ENCODE data around the gene TPMT.
A peak's percentile ranks its signal among the peaks of the same experiment; 100 is the strongest.
"Not testable (repeated sequence)": the region's sequence is repeated elsewhere in the genome, so short reads cannot be mapped to it uniquely, and the experiment has no call there.

Gene TPMT

GRCh38 chr6:18155864-18156421 is 1.1 kb upstream of the TPMT start:
- DNase-seq (ENCODE audit: low read depth in 2 of 2), result no peak

DNA sequence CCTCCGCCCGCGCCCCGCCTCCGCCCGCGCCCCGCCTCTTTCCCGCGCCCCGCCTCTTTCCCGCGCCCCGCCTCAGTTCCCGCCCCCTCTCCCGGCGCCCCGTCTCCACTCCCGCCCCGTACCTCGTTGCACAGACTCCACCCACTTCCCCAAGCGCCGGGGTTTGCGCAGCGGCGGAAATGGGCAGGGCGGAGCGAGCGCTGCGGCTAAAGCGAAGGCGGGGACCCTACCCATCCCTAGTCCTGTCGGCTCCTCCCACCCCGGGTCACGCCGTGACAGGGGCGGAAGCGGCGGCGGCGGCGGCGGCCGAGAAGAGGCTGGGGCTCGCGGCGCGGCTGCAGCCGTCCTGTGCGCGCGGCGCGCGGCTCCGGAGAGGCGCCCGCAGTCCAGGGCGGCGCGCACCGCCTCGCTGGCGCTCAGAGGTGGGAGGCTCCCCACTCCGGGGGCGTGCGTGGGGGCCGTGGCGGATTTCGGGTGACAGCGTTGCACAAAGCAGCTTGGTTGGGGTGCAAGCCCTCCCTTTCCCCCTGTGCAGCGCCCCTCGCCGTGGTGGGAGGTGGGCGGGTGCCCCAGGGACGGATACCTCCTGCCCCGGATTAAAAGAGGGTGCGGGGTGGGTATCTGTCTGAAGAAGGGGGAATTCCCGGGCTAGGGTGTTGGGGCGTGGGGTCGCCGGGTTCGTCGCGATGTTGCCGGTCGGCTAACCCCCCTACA is 430 bp upstream of the TPMT start, which contains the start of gene KDM1B:
Gene KDM1B, plus strand, starts transcription at position 273 of the 714 bp plus-strand sequence. CDS start 4,474 bp downstream, outside the sequence.
- peak; percentile 97 to 98 for DNase-seq (ENCODE audit: low read depth in 2 of 2)

DNA sequence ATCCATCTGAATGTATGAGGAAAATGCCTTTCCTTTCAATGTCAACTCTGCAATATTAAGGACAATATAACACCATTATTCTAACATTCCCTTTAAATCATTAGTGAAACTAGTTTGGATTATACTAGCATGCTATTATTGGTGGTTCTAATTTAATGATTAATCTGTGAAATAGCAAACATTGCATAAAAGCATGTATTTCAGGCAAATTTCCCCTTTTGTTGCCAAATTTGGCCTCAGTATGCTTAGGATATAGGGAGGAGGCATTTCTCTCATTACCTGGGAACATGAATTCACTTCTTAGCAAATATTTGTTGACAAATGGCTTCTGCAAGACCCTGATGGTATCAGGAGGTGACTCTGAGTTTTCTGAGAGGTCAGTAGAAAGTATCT is 1.6 kb downstream of the TPMT start:
- DNase-seq (ENCODE audit: low read depth in 2 of 2), result no peak

DNA sequence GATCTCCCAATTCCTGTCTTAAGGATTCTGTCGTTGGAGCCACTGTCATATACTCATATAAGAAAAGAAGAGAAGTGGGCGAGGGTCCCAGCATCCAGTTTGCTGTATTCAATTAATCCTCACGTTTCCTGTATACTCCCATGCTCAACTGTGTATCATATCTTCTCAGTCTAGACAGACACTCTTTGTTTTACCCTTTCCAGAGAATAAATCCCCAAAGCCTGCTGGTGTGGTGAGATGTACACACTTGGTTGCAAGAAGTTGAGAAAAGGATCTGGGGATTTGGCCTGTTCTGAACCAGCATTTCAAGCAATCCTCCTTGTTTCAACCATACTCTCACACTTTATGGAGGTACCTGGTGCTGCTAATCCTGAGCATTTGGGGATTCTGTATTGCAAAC is 3.1 kb downstream of the TPMT start:
- no peak for DNase-seq (ENCODE audit: low read depth in 2 of 2)

DNA sequence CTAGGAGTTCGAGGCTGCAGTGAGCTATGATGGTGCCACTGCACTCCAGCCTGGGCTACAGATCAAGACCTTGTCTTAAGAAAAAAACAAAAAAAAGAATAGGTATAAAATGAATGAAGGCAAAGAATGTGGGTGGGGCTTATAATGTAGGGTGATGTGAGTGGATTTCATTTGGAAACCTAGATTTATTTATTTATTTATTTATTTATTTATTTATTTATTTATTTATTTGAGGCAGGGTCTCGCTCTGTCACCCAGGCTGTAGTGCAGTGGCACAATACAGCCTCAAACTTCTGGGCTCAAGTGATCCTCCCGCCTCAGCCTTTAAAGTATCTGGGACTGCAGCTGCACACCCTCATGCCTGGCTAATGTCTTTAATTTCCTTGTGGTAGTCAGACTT is 3.5 kb downstream of the TPMT start:
- not testable (repeated sequence) for DNase-seq (ENCODE audit: low read depth in 2 of 2)

- DNase-seq (ENCODE audit: low read depth in 2 of 2), result peak; percentile 85
Measured at GRCh38 chr6:18148304-18149025, 6.4 kb downstream of the TPMT start.

DNA sequence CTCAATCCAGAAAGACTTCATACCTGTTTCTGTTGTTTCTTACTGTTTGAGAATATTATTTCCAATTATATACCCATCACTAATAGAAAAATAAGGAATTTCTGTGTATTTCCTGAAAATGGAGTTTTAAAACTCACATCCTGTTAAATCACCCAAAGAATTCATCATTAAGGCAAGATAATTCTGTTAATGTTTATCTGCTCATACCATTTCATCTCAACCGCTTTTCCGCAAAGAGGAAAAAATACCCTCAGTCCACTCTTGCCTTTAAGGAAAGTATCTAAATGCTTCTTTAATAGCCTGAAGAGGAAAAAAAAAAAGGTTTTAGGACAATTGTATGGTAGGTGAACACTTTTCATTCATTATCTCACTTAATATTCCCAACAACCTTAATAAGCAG is 7.3 kb downstream of the TPMT start:
- DNase-seq (ENCODE audit: low read depth in 2 of 2), result no peak

DNA sequence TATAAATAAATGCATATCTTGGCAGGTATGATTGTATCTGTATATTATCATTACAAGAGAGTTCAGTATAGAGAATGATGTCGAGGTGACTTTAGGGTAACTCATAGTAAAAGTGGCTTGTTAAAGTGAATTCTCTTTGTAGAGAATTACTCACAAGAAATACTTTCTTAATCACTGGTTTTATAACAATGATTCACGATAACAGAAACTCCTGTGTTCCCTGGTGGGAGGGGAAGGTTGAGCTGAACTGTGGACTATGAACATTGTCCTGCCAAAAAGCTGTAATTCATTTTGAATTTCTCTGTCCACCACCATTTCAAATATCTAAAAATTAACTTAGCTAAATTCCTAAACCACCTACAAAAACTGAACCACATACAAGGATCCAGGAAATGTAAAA is 7.7 kb downstream of the TPMT start:
- no peak for DNase-seq (ENCODE audit: low read depth in 2 of 2)

DNA sequence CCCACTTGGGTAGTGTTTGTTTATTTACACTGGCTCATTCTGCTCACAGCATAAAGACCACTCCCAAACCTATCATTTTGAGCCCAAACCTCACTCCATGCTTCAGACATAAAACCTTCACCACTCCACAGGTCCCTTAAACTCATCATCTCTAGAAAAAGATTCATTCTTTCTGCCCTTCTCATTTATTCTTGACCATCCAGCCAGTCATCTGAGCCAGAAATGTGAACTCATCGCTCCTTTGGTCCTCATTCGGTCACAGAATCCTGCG is 12.4 kb downstream of the TPMT start:
- DNase-seq (ENCODE audit: low read depth in 2 of 2), result no peak

DNA sequence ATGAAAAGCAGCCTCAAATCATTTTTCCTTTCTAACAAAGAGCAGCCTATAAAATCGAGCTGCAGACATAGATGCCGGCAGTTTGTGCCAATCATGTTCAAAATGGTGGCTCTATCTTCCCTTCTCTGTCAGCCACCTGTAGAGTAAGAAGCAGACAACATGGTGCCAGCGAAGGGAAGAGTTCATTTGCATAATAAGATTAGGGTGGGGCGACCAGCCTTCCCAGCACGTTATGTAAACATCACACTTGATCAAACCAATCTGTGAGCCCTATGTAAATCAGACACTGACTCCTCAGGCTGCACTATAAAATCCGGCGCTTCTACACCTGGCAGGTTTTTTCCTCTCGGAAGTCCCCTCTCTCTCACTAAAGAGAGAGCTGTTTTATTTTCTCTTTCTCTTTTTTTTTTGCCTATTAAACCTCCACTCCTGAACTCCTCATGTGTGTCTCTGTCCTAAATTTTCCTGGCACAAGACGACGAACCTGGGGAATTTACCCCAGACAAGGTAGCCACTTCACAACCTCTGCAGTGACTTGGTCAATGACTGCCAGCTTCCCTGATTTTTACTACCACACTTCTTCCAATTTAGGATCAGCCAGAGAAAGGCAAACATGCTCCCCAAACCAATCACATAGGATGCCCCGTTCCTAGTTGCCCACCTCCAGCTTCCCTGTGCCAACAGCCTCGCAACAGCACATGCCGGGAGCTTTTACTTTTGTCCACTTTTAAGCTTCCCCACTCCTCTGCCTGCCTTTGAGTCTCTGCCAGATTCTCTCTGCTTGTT is 12.9 kb downstream of the TPMT start:
- DNase-seq (ENCODE audit: low read depth in 2 of 2), result no peak

DNA sequence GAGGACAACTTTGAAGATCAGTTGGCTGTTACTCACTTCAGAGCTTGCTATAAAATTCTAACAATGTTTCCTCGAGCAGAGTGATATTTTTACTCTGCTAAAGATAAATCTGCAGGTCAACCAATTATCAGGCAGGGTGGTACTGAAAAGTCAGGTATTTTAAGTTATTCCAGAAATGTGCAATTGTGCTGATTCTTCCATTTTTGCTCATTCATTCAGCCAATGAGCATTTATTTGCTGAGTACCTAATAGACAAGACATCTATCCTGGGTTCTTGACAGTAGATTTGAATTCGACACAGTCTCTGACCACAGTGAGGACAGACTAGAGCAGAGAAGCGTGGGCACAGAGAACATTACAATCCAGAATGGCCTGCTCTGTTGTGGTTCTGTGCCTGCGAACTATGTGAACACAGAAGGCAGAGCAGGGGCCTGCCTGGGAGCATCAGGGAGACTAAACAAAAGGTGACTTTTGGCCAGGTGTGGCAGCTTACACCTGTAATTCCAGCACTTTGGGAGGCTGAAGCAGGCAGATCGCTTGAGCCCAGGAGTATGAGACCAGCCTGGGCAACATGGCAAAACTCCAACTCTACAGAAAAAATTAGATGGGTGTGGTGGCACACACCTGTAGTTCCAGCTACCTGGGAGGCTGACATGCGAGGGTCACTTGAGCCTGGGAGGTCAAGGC is 14.8 kb downstream of the TPMT start:
- no peak for DNase-seq (ENCODE audit: low read depth in 2 of 2)

- no peak for DNase-seq (ENCODE audit: low read depth in 2 of 2)
Measured at GRCh38 chr6:18138906-18139305, 16.0 kb downstream of the TPMT start.

DNA sequence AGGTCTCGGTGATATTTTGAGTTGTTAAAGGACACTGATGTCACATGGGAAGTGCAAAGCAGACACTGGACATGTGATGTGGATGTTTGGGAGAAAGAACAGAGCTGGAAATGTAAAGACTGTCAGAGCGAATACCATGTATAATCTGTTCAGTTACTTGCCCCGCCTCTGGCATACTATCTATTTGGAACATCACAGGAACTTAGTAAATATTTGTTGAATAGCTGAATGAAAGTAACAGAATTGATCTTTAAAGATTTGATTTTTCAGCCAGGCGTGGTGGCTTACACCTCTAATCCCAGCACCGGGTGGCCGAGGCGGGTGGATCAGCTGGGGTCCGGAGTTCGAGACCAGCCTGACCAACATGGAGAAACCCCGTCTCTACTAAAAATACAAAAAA is 18.6 kb downstream of the TPMT start:
- DNase-seq (ENCODE audit: low read depth in 2 of 2), result no peak

- no peak for DNase-seq (ENCODE audit: low read depth in 2 of 2)
Measured at GRCh38 chr6:18135171-18135570, 19.7 kb downstream of the TPMT start.

- no peak for DNase-seq (ENCODE audit: low read depth in 2 of 2)
Measured at GRCh38 chr6:18132346-18132745, 22.5 kb downstream of the TPMT start.

DNA sequence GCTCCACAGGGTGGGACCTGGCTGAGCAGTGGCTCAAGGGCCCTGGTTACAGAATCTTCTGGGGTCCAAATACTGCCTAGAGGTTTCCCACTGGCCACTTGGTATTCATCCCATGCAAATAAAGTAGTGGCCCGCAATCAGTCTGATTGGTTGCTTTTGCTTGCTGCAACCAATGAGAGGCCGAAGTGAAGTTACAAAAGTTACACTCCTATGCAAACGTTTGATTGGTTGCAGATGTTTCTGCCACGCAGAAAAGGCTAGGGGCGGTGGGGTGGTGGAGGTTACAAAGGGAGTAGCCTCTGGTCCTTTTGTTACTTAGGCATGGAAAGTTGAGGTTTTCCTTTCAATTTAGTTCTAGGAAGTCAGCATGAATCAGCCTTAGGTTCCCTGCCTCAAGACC is 28.8 kb downstream of the TPMT start:
- DNase-seq (ENCODE audit: low read depth in 2 of 2), result no peak

DNA sequence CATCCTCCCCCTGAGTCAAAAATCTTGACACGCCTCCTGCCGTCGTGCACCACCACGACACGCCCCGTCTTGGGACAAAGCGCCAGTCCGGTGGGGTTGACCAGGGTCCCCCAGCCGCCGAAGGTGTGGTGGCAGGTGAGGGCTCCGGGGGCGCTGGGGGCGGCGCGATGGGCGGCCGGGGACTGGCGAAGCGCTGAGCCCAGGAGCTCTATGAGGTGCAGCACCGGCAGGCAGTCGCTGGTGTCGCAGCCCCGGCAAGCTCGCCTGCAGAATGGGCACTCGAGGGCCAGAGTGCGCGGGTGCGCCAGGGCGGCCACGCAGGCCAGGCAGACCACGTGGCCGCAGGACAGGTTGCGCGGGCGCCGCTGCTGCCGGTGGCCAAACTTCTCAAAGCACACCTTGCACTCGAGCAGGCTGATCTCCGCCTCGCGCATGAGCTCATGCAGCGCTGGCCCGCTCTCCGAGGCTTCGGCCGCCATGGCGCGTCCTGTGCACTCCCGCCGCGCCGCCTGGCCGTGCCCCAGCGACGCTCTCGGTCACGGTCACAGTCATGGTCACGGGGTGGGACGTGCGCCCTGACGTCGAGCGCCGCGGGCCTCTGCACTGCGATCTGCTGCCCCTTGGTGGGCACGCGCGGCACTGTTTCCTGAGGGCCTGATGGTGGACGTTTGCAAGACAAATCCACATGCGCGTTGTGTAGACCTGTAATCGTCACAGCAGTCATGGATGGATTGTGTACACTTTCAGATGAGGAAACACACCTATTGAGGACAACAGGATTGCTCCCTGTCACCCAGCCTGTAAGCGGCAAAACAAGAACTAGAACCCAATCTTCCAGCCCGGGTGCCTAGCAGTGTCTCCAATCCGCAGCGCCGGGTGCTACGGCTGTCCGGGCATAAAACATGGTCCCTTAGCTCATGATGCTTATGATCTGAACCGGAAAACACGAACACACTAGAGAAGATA is 32.5 kb downstream of the TPMT start, which contains the start of gene NHLRC1:
Gene NHLRC1, minus strand, starts transcription at position 550 of the 966 bp plus-strand sequence. Its CDS starts 71 bp downstream, at position 479.
- peak; percentile 53 to 62 for DNase-seq (ENCODE audit: low read depth in 2 of 2)

GRCh38 chr6:18121580-18122127 is 33.2 kb downstream of the TPMT start:
- DNase-seq (ENCODE audit: low read depth in 2 of 2), result no peak

DNA sequence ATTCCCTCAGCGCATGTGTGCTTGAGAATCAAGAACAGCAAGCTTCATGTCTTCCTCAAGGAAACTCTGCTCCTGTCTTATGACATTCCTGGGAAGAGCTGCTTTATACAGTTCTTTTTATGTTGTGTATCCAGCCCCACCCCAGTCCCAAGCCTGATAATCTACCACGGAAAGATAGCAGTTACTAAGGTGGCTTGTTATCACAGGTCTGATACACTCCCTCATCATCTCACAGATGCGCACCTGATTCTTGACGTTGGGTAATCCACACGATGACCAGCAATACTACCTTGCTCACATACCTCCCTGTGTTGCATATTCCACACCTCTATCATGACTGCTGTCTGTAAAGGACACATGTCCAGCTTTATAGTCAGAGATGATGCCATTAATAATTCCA is 35.6 kb downstream of the TPMT start:
- no peak for DNase-seq (ENCODE audit: low read depth in 2 of 2)

DNA sequence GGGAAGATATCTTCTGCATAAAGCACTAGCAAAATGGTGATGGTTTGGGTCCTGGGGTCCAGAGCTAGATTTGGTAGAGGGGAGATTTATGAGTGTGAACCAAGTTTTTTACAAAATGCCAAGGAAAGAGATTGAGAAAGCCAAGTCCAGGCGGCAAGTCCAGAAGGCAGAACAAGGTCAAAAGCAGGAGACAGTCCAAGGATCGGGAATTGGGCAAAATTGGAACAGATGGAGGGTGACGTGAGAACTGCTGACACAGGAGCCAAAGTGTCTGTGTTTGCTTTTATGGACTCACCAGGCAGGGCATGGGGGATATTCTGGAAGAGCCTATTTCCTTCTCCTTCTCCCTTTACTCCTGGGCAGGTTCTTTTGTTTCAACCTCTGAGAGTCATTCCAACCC is 36.5 kb downstream of the TPMT start:
- DNase-seq (ENCODE audit: low read depth in 2 of 2), result no peak
